ENCODE data around the gene CTIF.
A peak's percentile ranks its signal among the peaks of the same experiment; 100 is the strongest.

The CTIF gene

GRCh38 chr18:48668466-48669179 lies 129.8 kb downstream of the CTIF start:
- DNase-seq: no peak

- no peak for DNase-seq
These were observed 130.4 kb downstream of the CTIF start for GRCh38 chr18:48669180-48669675.

- no peak for DNase-seq
These were observed 131.3 kb downstream of the CTIF start for GRCh38 chr18:48669991-48670750.

- DNase-seq: no peak
These were observed 132.1 kb downstream of the CTIF start for GRCh38 chr18:48670751-48671560.

GRCh38 chr18:48671561-48671945 lies 132.7 kb downstream of the CTIF start:
- DNase-seq: no peak

- DNase-seq: no peak
These were observed 134.0 kb downstream of the CTIF start for GRCh38 chr18:48672671-48673340.

- DNase-seq: no peak
These were observed 134.6 kb downstream of the CTIF start for GRCh38 chr18:48673456-48673852.

- DNase-seq: no peak
These were observed 135.3 kb downstream of the CTIF start for GRCh38 chr18:48673853-48674721.

GRCh38 chr18:48674758-48675351 lies 136.0 kb downstream of the CTIF start:
- DNase-seq: no peak

- peak; percentile 36 for DNase-seq
These were observed 136.5 kb downstream of the CTIF start for GRCh38 chr18:48675352-48675761.

- DNase-seq: no peak
These were observed 137.1 kb downstream of the CTIF start for GRCh38 chr18:48675912-48676311.

GRCh38 chr18:48676346-48676745 lies 137.5 kb downstream of the CTIF start:
- no peak for DNase-seq

GRCh38 chr18:48676756-48677368 lies 138.0 kb downstream of the CTIF start:
- peak; percentile 18 for DNase-seq

GRCh38 chr18:48678237-48679115 lies 139.6 kb downstream of the CTIF start:
- no peak for DNase-seq

- no peak for DNase-seq
These were observed 140.4 kb downstream of the CTIF start for GRCh38 chr18:48679236-48679635.

GRCh38 chr18:48680339-48681250 lies 141.8 kb downstream of the CTIF start:
- no peak for DNase-seq

GRCh38 chr18:48682768-48683167 lies 143.9 kb downstream of the CTIF start:
- DNase-seq: no peak

GRCh38 chr18:48683197-48683596 lies 144.4 kb downstream of the CTIF start:
- no peak for DNase-seq

GRCh38 chr18:48683661-48684060 lies 144.8 kb downstream of the CTIF start:
- DNase-seq: no peak

Measured in activated gamma-delta T cell (primary cell).